ENCODE data around the gene ENDOG. TPM values are rescaled to one million over a fixed set of nuclear protein-coding genes. Genes with fewer than 3 reads are reported as not detected.
"Not testable (repeated sequence)": the region's sequence is repeated elsewhere in the genome, so short reads cannot be mapped to it uniquely, and the experiment has no call there.

Gene ENDOG
- total RNA-seq, 1 donor from 2014 or later = 20.5 TPM

DNA sequence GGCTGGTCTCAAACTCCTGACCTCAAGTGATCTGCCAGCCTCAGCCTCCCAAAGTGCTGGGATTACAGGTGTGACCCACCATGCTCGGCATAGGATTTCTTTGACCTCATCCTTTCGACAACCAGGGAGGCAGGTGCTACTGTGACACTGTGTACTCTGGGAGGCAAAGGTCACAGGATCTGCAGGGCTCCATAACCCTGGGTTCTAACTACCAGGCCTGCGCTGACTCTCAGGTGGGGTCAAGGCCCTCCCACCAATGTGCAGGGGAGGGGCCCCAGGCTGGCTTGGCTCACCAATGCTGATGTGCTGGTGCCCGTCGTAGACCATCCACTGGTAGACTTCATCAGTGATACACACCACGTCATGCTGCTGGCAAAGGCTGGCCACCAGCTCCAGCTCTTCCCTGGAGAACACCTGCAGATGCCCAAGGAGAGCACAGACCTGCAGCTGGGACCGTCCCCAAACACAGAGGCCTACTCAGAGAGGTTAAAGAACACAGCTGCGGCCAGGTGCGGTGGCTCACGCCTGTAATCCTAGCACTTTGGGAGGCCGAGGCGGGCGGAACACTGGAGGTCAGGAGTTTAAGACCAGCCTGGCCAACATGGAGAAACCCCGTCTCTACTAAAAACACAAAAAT, 18.3 kb downstream of the ENDOG start:
- Histone ChIP-seq H3K27me3 (ENCODE audit: control insufficient read depth, insufficient read depth, low read length) (no peaks in the 10 kb centered on the region), H3K36me3 (ENCODE audit: control insufficient read depth, insufficient read depth, low read length) (no peaks in the 10 kb centered on the region), H3K4me3 (ENCODE audit: low read depth, low read length) (no peak overlapping the region)
- TF ChIP-seq, protein P1, sequence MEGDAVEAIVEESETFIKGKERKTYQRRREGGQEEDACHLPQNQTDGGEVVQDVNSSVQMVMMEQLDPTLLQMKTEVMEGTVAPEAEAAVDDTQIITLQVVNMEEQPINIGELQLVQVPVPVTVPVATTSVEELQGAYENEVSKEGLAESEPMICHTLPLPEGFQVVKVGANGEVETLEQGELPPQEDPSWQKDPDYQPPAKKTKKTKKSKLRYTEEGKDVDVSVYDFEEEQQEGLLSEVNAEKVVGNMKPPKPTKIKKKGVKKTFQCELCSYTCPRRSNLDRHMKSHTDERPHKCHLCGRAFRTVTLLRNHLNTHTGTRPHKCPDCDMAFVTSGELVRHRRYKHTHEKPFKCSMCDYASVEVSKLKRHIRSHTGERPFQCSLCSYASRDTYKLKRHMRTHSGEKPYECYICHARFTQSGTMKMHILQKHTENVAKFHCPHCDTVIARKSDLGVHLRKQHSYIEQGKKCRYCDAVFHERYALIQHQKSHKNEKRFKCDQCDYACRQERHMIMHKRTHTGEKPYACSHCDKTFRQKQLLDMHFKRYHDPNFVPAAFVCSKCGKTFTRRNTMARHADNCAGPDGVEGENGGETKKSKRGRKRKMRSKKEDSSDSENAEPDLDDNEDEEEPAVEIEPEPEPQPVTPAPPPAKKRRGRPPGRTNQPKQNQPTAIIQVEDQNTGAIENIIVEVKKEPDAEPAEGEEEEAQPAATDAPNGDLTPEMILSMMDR (IDR thresholded peaks at IDR 0.05; ENCODE audit: insufficient read depth, low read length, poor library complexity, severe bottlenecking) = no peak
- no peak for DNase-seq (ENCODE audit: low read depth)

DNA sequence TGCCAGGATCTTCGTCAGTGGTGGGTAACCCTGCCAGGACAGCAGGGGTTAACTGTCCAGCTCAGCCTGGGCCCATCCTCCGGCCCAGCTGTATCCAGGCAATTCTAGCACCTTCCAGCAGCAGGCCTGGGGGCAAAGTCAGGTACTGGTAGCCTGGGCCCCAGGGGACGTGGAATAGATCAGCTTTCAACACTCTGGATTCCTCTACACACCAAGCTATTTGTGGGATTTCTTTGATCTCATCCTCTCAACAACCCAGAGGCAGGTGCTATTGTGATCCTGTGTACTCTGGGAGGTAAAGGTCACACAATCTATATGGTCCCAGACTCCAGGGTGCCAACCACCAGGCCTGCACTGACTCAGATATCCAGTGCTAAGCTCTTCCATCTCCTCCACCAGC, 20.0 kb downstream of the ENDOG start:
- H3K27me3 ChIP-seq (ENCODE audit: control insufficient read depth, insufficient read depth, low read length) = no peaks in the 10 kb centered on the region
- TF ChIP-seq, protein P1 (IDR thresholded peaks at IDR 0.05; ENCODE audit: insufficient read depth, low read length, poor library complexity, severe bottlenecking) = no peak
- DNase-seq (ENCODE audit: low read depth) = no peak
- no peaks in the 10 kb centered on the region for H3K36me3 ChIP-seq (ENCODE audit: control insufficient read depth, insufficient read depth, low read length)
- H3K4me3 ChIP-seq (ENCODE audit: low read depth, low read length) = no peak overlapping the region

DNA sequence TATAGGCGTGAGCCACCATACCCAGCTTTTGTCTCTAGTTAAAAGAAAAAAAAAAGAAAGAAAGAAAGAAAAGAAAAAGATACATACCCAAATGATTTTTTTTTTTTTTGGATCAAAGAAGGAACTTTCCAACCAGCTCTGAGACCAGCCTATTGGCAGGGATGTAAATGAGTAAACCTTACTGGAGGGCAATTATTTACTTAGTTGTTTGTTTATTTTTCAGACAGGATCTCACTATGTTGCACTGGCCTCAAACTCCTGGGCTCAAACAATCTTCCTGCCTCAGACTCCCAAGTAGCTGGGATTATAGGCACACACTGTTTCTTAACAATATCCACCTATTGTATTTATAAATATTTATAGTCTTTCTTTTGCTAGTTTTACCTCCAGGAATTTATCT, 22.2 kb downstream of the ENDOG start:
- Histone ChIP-seq H3K27me3 (ENCODE audit: control insufficient read depth, insufficient read depth, low read length) (no peaks in the 10 kb centered on the region), H3K4me3 (ENCODE audit: low read depth, low read length) (no peak overlapping the region), H3K36me3 (ENCODE audit: control insufficient read depth, insufficient read depth, low read length) (no peaks in the 10 kb centered on the region)
- DNase-seq (ENCODE audit: low read depth) = no peak
- TF ChIP-seq, protein P1 (IDR thresholded peaks at IDR 0.05; ENCODE audit: insufficient read depth, low read length, poor library complexity, severe bottlenecking) = no peak

DNA sequence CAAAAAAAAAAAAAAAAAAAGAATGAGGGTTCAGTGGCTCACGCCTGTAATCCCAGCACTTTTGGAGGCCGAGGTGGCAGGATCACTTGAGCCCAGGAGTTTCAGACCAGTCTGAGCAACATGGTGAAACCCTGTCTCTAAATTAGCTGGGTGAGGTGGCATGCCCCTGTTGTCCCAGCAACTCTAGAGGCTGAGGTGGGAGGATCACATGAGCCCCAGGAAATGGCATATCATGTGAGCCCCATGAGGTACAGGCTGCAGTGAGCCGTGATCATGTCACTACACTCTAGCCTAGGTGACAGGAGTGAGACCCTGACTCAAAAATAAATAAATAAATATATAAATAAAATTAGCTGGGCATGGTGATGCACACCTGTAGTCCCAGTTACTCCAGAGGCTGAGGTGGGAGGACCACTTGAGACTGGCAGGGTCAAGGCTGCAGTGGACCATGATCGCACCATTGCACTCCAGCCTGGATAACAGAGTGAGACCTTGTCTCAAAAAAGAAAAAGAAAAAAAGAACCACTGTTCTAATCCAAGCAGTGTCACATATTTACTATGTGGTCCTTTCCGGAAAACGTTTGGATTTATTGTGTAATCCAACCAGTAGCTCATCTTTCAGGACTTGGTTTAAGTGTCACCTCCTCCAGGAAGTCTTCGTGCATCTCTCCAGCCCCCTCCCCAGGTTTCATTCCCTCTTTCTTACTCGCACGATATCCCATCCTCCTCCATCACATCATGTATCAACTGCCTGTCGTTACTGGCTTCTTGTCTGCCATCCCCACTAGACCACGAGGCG, 23.6 kb downstream of the ENDOG start:
- TF ChIP-seq, protein P1 (IDR thresholded peaks at IDR 0.05; ENCODE audit: insufficient read depth, low read length, poor library complexity, severe bottlenecking) = no peak
- H3K4me3 ChIP-seq (ENCODE audit: low read depth, low read length) = no peak overlapping the region
- H3K27me3 ChIP-seq (ENCODE audit: control insufficient read depth, insufficient read depth, low read length) = no peaks in the 10 kb centered on the region
- H3K36me3 ChIP-seq (ENCODE audit: control insufficient read depth, insufficient read depth, low read length) = no peaks in the 10 kb centered on the region
- DNase-seq (ENCODE audit: low read depth) = no peak

DNA sequence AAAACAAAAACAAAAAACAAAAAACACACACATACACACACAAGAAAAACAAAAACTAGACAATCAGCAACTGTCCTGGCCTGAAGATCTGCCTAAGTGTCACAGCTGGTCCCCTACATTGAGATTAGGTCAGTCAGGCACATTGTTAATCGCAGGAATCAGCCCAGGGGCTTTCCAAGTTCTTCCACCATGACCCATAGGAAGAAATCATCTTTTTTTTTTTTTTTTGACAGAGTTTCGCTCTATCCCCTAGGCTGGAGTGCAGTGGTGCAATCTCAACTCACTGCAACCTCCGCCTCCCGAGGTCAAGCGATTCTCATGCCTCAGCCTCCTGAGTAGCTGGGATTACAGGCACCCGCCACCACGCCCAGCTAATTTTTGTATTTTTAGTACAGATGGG, 24.9 kb downstream of the ENDOG start:
- H3K27me3 ChIP-seq (ENCODE audit: control insufficient read depth, insufficient read depth, low read length); H3K36me3 ChIP-seq (ENCODE audit: control insufficient read depth, insufficient read depth, low read length); H3K4me3 ChIP-seq (ENCODE audit: low read depth, low read length); DNase-seq (ENCODE audit: low read depth): not testable (repeated sequence)

DNA sequence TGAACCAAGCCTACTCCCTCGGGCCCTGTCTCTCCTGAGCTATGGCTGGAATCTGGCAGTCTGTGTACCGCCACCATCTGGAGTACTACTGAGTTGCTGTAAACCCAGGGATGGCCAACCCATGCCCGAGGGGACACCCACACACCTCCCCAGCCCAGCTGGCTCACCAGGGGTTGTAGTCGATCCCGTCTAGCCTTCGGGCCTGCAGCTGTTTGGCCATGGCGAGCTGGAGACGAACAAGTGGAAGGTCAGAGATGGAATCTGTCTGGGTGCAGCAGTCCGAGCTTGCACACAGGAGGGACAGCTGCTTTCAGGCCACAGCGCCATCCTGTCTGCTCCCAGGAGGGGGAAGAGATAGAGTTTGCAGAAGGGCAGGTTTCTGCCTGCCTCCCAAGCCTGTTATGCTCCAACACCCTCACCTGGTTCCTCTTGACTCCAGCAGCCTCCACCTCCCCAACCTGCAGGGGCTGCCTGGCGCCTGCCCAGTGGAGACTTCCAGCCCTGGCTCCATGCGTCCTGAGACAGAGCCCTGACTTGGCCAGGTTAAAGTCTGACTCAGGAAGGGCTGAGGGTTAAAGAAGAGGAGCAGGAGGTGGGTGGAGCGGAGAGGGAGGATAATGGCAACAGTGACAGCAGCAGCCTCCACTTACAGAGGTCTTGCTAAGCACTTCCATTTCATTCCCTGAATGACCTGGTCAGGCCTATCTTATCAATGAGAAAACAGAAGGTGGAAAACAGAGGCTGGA, 27.1 kb downstream of the ENDOG start:
- TF ChIP-seq, protein P1 (IDR thresholded peaks at IDR 0.05; ENCODE audit: insufficient read depth, low read length, poor library complexity, severe bottlenecking) = no peak
- Histone ChIP-seq H3K27me3 (ENCODE audit: control insufficient read depth, insufficient read depth, low read length) (no peaks in the 10 kb centered on the region), H3K36me3 (ENCODE audit: control insufficient read depth, insufficient read depth, low read length) (no peaks in the 10 kb centered on the region), H3K4me3 (ENCODE audit: low read depth, low read length) (no peak overlapping the region)
- DNase-seq (ENCODE audit: low read depth) = no peak
